BE2C (cell line): ENCODE results near the gene LTF.

Source experiments
- DNase-seq: peaks from one replicate; pipeline ENCODE4 v3.0.0-alpha.2; 2020
- H3K27me3 ChIP-seq: fragments of 250-450 bp; sonication (Bioruptor Pico); 2 replicates; pipeline ENCODE4 v1.5.1; 2020; ENCODE audit warnings: mild to moderate bottlenecking
- H3K36me3 ChIP-seq: fragments of 250-450 bp; sonication (Bioruptor Pico); 2 replicates; pipeline ENCODE4 v1.5.1; 2020; ENCODE audit warnings: mild to moderate bottlenecking
- H3K4me1 ChIP-seq: fragments of 250-450 bp; sonication (Bioruptor Pico); 2 replicates; pipeline ENCODE4 v1.5.1; 2020
- H3K4me3 ChIP-seq: 2 replicates; pipeline ENCODE4 v1.5.1; 2011; ENCODE audit warnings: low read depth, low read length
- H3K9me3 ChIP-seq: fragments of 250-450 bp; sonication (Bioruptor Pico); 2 replicates; pipeline ENCODE4 v1.5.1; 2020
- CTCF ChIP-seq: IDR thresholded peaks from 2 replicates; pipeline ENCODE4 v1.5.1; 2012; ENCODE audit warnings: mild to moderate bottlenecking, low read depth, low read length

LTF gene

DNA sequence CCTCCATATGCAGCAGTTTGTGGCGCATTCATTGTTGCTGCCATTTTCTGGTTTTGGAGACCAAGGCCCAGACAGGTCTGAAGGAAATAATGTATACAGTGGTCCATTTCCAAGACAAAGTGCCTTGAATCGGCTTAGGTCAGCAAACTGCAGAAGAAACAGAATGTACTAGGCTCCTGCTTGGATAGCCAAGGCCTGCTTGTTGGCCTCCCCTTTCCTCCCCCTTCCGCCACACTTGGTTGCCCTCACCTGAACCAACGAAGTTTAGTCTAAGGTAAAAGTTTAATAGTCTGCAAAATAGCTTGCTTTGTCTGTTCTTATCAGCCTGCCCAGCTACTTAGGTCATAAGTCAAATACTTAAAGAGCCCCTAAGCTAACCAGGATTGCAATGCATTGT lies 21.1 kb upstream of the LTF start:
- Histone ChIP-seq H3K4me1 (no peaks in the 10 kb centered on the region), H3K36me3 (no peaks in the 10 kb centered on the region), H3K9me3 (no peaks in the 10 kb centered on the region), H3K4me3 (no peak overlapping the region), H3K27me3 (no peaks in the 10 kb centered on the region)
- no peak for TF ChIP-seq CTCF
- no peak for DNase-seq

DNA sequence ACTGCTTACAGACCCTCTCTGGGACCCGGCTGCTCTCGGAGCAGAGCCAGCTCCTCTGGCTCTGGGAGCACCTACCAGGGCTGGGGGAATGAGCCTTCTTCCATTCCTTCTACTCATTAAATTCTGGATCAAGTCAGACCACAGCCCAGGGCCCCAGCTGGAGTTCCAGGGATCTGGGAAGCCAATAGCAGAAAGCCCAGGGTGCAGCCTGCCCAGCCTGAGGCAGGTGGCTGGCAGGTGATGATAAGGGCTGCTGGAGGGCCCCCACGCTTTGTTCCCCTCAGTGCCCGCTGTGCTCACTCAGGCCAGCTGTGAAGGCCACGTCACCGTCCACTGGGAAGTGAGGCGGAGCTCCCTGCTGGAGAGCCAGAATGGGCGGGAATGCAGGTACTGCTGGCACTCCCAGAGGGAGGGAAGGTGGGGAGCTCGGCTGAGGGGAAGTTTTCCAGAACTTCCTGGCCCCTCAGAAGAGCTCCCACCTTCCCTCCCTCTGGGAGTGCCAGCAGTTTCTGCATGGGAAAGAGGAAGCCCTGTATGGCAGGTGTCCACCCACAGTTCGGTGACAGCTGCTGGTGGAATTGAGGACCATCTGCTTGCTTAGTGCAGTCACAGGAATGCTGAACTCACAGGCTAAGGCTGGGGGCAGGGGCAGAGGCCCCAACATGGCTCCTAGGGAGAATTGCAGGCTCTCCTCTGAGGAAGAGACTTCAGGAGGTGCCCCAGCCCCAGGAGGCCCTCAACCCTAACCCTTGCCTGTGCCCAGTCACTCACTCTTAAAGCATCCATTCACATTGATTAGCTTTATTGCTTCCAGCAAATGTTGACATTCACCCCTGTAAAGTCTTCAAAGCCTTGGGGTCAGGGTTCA lies 20.4 kb upstream of the LTF start:
- Histone ChIP-seq H3K36me3 (no peaks in the 10 kb centered on the region), H3K4me3 (no peak overlapping the region), H3K9me3 (no peaks in the 10 kb centered on the region), H3K27me3 (no peaks in the 10 kb centered on the region), H3K4me1 (no peaks in the 10 kb centered on the region)
- DNase-seq, result no peak
- TF ChIP-seq CTCF, result no peak

DNA sequence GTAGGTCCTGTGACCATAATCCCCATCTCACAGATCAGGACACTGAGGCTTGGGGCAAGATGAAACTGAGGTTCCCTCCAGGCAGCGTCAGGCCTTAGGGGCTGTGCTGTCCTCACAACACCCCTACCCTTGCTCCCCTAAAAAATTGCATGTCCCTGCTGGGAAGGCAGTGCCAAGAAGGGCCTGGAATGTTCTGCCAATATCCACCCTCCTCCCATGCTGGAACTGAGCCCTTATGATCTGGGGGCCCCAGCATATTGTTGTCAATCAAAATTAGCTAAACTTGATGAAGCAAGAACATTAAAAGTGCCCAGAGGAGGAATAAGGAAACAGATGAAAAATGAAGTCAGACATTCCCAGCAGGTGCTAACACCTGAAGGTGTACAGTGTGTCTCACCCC lies 19.7 kb upstream of the LTF start:
- TF ChIP-seq CTCF, result no peak
- no peaks in the 10 kb centered on the region for H3K27me3 ChIP-seq
- H3K9me3 ChIP-seq, result no peaks in the 10 kb centered on the region
- no peak for DNase-seq
- no peak overlapping the region for H3K4me3 ChIP-seq
- no peaks in the 10 kb centered on the region for H3K4me1 ChIP-seq
- H3K36me3 ChIP-seq, result no peaks in the 10 kb centered on the region

GRCh38 chr3:46483825-46484224 lies 19.1 kb upstream of the LTF start:
- no peak for TF ChIP-seq CTCF
- no peak overlapping the region for H3K4me3 ChIP-seq
- no peaks in the 10 kb centered on the region for H3K36me3 ChIP-seq
- H3K9me3 ChIP-seq, result no peaks in the 10 kb centered on the region
- DNase-seq, result no peak
- H3K27me3 ChIP-seq, result no peaks in the 10 kb centered on the region
- H3K4me1 ChIP-seq, result no peaks in the 10 kb centered on the region

- Histone ChIP-seq H3K4me1 (no peaks in the 10 kb centered on the region), H3K36me3 (no peaks in the 10 kb centered on the region), H3K27me3 (no peaks in the 10 kb centered on the region), H3K9me3 (no peaks in the 10 kb centered on the region), H3K4me3 (no peak overlapping the region)
- no peak for TF ChIP-seq CTCF
- no peak for DNase-seq
These were observed 18.1 kb upstream of the LTF start for GRCh38 chr3:46482632-46483350.

DNA sequence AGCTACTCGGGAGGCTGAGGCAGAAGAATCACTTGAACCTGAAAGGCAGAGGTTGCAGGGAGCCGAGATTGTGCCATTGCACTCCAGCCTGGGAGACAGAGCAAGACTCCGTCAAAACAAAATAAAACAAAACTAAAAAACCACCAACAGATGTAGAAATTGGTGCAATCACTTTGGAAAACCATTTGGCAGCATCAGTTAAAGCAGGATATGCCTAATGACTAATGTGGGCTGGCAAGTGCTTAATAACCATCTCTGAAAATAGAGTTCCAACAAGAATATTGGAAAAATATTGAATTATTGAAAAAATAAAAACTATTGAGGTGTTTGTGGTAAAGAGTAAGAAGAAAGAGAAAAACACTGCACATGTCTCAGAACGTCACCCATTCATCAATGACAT lies 16.9 kb upstream of the LTF start:
- Histone ChIP-seq H3K9me3 (no peaks in the 10 kb centered on the region), H3K27me3 (no peaks in the 10 kb centered on the region), H3K4me1 (no peaks in the 10 kb centered on the region), H3K4me3 (no peak overlapping the region), H3K36me3 (no peaks in the 10 kb centered on the region)
- DNase-seq, result no peak
- no peak for TF ChIP-seq CTCF
